Measurements from ENCODE around the gene PHAX.

The PHAX gene

DNA sequence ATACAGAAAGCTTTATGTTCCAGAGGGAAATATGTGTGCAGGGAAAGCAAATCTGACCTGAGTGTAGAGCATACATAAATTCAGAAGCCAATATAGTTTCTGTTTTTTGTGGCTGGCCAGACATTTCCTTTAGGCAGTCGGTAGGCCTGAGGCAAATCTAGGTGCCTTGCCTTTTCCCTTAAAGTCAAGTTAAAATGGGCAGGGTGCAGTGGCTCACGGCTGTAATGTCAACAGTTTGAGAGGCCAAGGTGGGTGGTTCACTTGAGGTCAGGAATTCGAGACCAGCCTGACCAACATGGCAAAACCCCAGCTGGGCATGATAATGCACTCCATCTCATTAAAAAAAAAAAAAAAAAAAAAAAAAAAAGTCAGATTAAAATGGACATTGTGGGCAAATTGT, 31.2 kb downstream of the PHAX start:
- TF ChIP-seq, protein P1, sequence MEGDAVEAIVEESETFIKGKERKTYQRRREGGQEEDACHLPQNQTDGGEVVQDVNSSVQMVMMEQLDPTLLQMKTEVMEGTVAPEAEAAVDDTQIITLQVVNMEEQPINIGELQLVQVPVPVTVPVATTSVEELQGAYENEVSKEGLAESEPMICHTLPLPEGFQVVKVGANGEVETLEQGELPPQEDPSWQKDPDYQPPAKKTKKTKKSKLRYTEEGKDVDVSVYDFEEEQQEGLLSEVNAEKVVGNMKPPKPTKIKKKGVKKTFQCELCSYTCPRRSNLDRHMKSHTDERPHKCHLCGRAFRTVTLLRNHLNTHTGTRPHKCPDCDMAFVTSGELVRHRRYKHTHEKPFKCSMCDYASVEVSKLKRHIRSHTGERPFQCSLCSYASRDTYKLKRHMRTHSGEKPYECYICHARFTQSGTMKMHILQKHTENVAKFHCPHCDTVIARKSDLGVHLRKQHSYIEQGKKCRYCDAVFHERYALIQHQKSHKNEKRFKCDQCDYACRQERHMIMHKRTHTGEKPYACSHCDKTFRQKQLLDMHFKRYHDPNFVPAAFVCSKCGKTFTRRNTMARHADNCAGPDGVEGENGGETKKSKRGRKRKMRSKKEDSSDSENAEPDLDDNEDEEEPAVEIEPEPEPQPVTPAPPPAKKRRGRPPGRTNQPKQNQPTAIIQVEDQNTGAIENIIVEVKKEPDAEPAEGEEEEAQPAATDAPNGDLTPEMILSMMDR (conservative IDR thresholded peaks at IDR 0.05): no peak
- no peak overlapping the region for H3K27ac ChIP-seq

DNA sequence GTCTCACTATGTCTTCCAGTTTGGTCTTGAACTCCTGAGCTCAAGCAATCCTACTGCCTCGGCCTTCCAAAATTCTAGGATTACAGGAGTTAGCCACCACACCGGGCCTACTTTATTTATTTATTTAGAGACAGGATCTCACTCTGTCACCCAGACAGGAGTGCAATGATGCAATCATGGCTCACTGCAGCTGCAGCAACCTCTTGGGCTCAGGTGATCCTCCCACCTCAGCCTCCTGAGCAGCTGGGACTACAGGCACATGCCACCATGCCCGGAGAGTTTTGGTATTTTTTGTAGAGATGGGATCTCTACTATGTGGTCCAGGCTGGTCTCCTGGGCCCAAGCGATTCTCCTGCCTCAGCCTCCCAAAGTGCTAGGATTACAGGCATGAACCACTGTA, 32.8 kb downstream of the PHAX start:
- H3K27ac ChIP-seq: no peak overlapping the region

DNA sequence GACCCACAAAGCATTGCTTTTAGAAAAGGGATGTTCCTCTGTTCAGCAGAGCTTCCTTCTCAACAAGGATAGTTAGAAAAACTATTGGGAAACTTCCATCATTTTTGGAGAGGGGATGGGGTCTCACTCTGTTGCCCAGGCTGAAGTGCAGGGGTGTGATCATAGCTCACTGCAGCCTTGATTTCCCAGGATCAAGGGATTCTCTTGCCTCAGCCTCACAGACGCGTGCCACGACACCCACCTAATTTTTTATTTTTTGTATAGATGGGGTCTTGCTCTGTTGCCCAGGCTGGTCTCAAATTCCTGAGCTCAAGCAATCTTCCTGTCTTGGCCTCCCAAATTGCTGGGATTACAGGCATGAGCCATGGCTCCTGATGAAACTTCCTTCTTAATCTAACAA, 34.8 kb downstream of the PHAX start:
- H3K27ac ChIP-seq: no peak overlapping the region
- TF ChIP-seq, protein P1 (conservative IDR thresholded peaks at IDR 0.05): no peak

More for the DNA sequence above, 32.8 kb downstream of the PHAX start:
- TF ChIP-seq, protein P1 (conservative IDR thresholded peaks at IDR 0.05): no peak

DNA sequence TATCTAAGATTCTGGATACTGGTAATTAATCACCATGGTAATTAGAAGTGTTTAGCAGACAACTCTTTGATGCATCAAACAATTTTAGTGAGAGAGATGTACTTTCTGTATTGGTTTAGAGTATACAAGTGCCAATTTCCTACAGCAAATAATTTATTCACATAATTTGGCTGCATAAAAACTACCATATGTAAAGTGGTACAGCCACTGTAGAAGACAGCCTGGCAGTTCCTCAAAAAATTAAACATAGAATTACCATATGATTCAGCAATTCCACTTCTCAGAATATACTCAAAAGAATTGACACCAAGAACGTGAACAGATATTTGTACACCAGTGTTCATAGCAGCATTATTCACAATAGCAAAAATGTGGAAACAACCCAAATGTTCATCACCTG, 36.2 kb downstream of the PHAX start:
- H3K27ac ChIP-seq: no peak overlapping the region
- TF ChIP-seq, protein P1 (conservative IDR thresholded peaks at IDR 0.05): no peak

DNA sequence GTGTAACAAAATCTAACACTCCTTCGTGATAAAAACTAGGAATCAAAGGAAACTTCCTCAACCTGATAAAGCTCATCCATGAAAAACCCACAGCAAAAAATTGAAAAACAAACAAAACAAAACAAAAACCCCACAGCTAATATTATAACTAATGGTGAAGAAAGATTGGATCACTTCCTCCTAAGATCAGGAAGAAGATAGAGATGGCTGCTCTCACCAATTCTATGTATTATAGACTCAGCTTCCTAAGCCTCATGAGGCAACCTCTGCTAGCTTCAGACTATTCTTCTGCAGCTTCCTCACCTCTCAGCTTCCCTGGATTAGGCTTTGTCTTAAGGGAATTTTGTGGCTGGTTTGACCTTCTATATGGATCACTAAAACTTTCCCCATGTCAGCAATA, 40.1 kb downstream of the PHAX start:
- TF ChIP-seq, protein P1 (conservative IDR thresholded peaks at IDR 0.05): no peak
- H3K27ac ChIP-seq: no peak overlapping the region

DNA sequence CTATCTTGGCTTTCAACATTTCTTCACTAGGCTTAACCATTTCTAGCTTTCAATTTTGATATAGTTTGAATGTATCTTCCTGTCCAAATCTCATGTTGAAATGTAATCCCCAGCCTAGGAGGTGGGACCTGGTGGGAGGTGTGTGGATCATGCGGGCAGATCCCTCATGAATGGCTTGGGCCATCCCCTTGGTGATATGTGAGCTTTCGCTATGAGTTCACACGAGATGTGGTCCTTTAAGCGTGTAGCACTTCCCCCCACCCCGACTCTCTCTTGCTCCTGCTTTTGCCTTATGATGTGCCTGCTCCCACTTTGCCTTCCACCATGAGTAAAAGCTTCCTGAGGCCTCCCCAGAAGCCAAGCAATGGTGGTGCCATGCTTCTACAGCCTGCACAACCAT, 40.6 kb downstream of the PHAX start:
- no peak overlapping the region for H3K27ac ChIP-seq
- TF ChIP-seq, protein P1 (conservative IDR thresholded peaks at IDR 0.05): no peak

DNA sequence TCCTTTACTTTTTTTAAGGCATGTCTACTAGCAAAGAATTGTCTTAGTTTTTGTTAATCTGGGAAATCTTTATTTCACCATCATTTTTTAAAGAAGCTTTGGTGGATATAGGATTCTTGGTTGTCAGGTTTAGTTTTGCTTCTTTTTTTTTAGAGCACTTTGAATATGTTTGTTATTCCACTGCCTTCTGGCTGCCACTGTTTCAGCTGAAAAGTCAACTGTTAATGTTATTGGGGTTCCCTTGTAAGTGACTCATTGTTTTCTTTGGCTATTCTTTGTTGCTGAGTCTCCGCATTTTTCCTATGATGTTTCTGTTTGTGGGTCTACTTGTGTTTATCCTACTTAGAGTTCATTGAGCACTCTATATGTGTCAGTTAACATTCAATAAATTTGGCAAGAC, 44.4 kb downstream of the PHAX start:
- TF ChIP-seq, protein P1 (conservative IDR thresholded peaks at IDR 0.05): no peak
- H3K27ac ChIP-seq: no peak overlapping the region

DNA sequence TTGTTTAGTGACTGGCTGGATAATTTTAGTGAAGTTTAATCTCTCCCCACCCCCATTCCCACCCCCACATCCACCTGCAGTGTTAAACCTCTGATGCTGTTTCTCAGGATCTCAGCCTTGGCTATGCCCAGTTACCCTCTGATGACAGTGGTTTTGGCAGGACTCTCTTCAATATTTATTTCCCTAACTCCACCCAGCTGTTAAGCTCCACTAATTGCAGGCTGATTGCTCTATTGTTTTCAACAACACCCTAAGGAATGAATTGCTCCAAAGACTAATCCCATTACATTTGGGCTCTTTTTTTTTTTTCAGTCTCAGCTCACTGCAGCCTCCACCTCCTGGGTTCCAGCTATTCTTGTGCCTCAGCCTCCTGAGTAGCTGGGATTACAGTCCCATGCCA, 46.3 kb downstream of the PHAX start:
- no peak overlapping the region for H3K27ac ChIP-seq
- TF ChIP-seq, protein P1 (conservative IDR thresholded peaks at IDR 0.05): no peak
